H9 (cell line): ENCODE measurements around the gene INO80B. TPM values are rescaled to one million over a fixed set of nuclear protein-coding genes. Genes with fewer than 3 reads are reported as not detected.
"Not testable (repeated sequence)": the region's sequence is repeated elsewhere in the genome, so short reads cannot be mapped to it uniquely, and the experiment has no call there.

Experiments used
- DNase-seq: peaks from one replicate; pipeline ENCODE4 v3.0.0-alpha.2; 2017
- H2AFZ ChIP-seq: one replicate; pipeline ENCODE4 v1.6.1; 2013; ENCODE audit warnings: mild to moderate bottlenecking, low read length, control low read depth, moderate library complexity
- H2AK5ac ChIP-seq: 2 replicates; pipeline ENCODE4 v1.6.1; 2013; ENCODE audit warnings: low read length, control low read depth, mixed read lengths; ENCODE audit not compliant: insufficient read length
- H2BK120ac ChIP-seq: one replicate; pipeline ENCODE4 v1.6.1; 2013; ENCODE audit warnings: low read depth, mild to moderate bottlenecking, low read length, control low read depth, inconsistent platforms; ENCODE audit not compliant: poor library complexity, severe bottlenecking
- H2BK12ac ChIP-seq: 2 replicates; pipeline ENCODE4 v1.6.1; 2013; ENCODE audit warnings: low read length, control low read depth, mixed read lengths, low read depth; ENCODE audit not compliant: insufficient read length
- H2BK15ac ChIP-seq: 2 replicates; pipeline ENCODE4 v1.6.1; 2013; ENCODE audit warnings: low read depth, low read length, control low read depth
- H2BK20ac ChIP-seq: one replicate; pipeline ENCODE4 v1.6.1; 2013; ENCODE audit warnings: low read depth, mild to moderate bottlenecking, low read length, control low read depth, inconsistent platforms; ENCODE audit not compliant: poor library complexity, severe bottlenecking
- H2BK5ac ChIP-seq: 2 replicates; pipeline ENCODE4 v1.6.1; 2013; ENCODE audit warnings: low read length, control low read depth, mixed read lengths; ENCODE audit not compliant: insufficient read length
- H3K14ac ChIP-seq: 2 replicates; pipeline ENCODE4 v1.6.1; 2013; ENCODE audit warnings: low read length, control low read depth; ENCODE audit not compliant: insufficient read depth
- H3K18ac ChIP-seq: 2 replicates; pipeline ENCODE4 v1.6.1; 2013; ENCODE audit warnings: low read depth, mild to moderate bottlenecking, mixed read lengths, low read length, control low read depth; ENCODE audit not compliant: insufficient read length
- H3K23ac ChIP-seq: 2 replicates; pipeline ENCODE4 v1.6.1; 2013; ENCODE audit warnings: low read length, control low read depth, mixed read lengths, low read depth; ENCODE audit not compliant: insufficient read length
- H3K23me2 ChIP-seq: 2 replicates; pipeline ENCODE4 v1.6.1; 2013; ENCODE audit warnings: low read depth, mild to moderate bottlenecking, mixed read lengths, low read length, control low read depth; ENCODE audit not compliant: insufficient read length, poor library complexity, severe bottlenecking
- H3K27ac ChIP-seq: 2 replicates; pipeline ENCODE4 v1.5.1; 2013; ENCODE audit warnings: low read length, control low read depth, mixed read lengths, low read depth; ENCODE audit not compliant: insufficient read length
- H3K27me3 ChIP-seq: 2 replicates; pipeline ENCODE4 v1.6.1; 2013; ENCODE audit warnings: low read length, control low read depth, inconsistent platforms; ENCODE audit not compliant: insufficient read depth
- H3K4ac ChIP-seq: 2 replicates; pipeline ENCODE4 v1.6.1; 2013; ENCODE audit warnings: low read depth, mild to moderate bottlenecking, control low read depth, inconsistent platforms, low read length, moderate library complexity
- H3K4me1 ChIP-seq: 2 replicates; pipeline ENCODE4 v1.6.1; 2013; ENCODE audit warnings: low read length, control low read depth, inconsistent platforms; ENCODE audit not compliant: insufficient read depth
- H3K4me2 ChIP-seq: 2 replicates; pipeline ENCODE4 v1.6.1; 2013; ENCODE audit warnings: low read length, control low read depth, mixed read lengths; ENCODE audit not compliant: insufficient read length, insufficient read depth
- H3K56ac ChIP-seq: 2 replicates; pipeline ENCODE4 v1.6.1; 2013; ENCODE audit warnings: low read depth, mild to moderate bottlenecking, mixed read lengths, low read length, control low read depth; ENCODE audit not compliant: insufficient read length
- H3K79me1 ChIP-seq: 2 replicates; pipeline ENCODE4 v1.6.1; 2013; ENCODE audit warnings: low read depth, mild to moderate bottlenecking, moderate library complexity, low read length, control low read depth, inconsistent platforms; ENCODE audit not compliant: insufficient read depth, poor library complexity, severe bottlenecking
- H3K79me2 ChIP-seq: 2 replicates; pipeline ENCODE4 v1.6.1; 2013; ENCODE audit warnings: low read length, control low read depth, inconsistent platforms; ENCODE audit not compliant: insufficient read depth
- H3K9ac ChIP-seq: 2 replicates; pipeline ENCODE4 v1.6.1; 2013; ENCODE audit warnings: low read length, control low read depth, mixed read lengths; ENCODE audit not compliant: insufficient read length; ENCODE audit errors: extremely low read depth
- H3K9me3 ChIP-seq: one replicate; pipeline ENCODE4 v1.6.1; 2013; ENCODE audit warnings: low read depth, low read length, inconsistent platforms; ENCODE audit not compliant: control insufficient read depth
- H3T11ph ChIP-seq: one replicate; pipeline ENCODE4 v1.6.1; 2013; ENCODE audit warnings: mild to moderate bottlenecking, low read length, control low read depth, inconsistent platforms
- H4K20me1 ChIP-seq: one replicate; pipeline ENCODE4 v1.6.1; 2013; ENCODE audit not compliant: control insufficient read depth, insufficient read length, insufficient read depth
- H4K5ac ChIP-seq: 2 replicates; pipeline ENCODE4 v1.6.1; 2013; ENCODE audit warnings: low read depth, mild to moderate bottlenecking, mixed read lengths, low read length, control low read depth; ENCODE audit not compliant: insufficient read length
- H4K8ac ChIP-seq: replicated peaks from 2 replicates; pipeline ENCODE4 v1.6.1; 2013; ENCODE audit warnings: low read length, control low read depth, mixed read lengths, low read depth; ENCODE audit not compliant: insufficient read length
- H4K91ac ChIP-seq: 2 replicates; pipeline ENCODE4 v1.6.1; 2013; ENCODE audit warnings: low read depth, mild to moderate bottlenecking, moderate library complexity, mixed read lengths, low read length, control low read depth; ENCODE audit not compliant: insufficient read length
- H3K27ac Mint-ChIP-seq, 3 experiments: 2 replicates in 2 of 3; 3 replicates in 1 of 3; pipeline ENCODE4 v1.8.0; 2020 to 2021; ENCODE audit warnings: mixed read lengths in 3 of 3, mild to moderate bottlenecking in 1 of 3, moderate library complexity in 1 of 3
- H3K27me3 Mint-ChIP-seq: 2 replicates; pipeline ENCODE4 v1.8.0; 2021; ENCODE audit warnings: low read depth, mild to moderate bottlenecking, moderate library complexity, mixed read lengths
- H3K36me3 Mint-ChIP-seq, 3 experiments: 2 replicates in 2 of 3; 3 replicates in 1 of 3; pipeline ENCODE4 v1.8.0; 2020 to 2021; ENCODE audit warnings: low read depth in 3 of 3, mixed read lengths in 3 of 3; ENCODE audit not compliant: insufficient read depth in 1 of 3
- H3K4me1 Mint-ChIP-seq, 2 experiments: 2 replicates each; pipeline ENCODE4 v1.8.0; 2020; ENCODE audit warnings: mixed read lengths in 2 of 2
- H3K4me3 Mint-ChIP-seq, 2 experiments: 2 replicates in 1 of 2; 3 replicates in 1 of 2; pipeline ENCODE4 v1.8.0; 2020 to 2021; ENCODE audit warnings: mild to moderate bottlenecking in 2 of 2, mixed read lengths in 2 of 2, moderate library complexity in 1 of 2
- H3K9me3 Mint-ChIP-seq, 2 experiments: 2 replicates in 1 of 2; 3 replicates in 1 of 2; pipeline ENCODE4 v1.8.0; 2020; ENCODE audit warnings: mild to moderate bottlenecking in 2 of 2, mixed read lengths in 2 of 2, moderate library complexity in 1 of 2
- WGBS: extraction: QIAGEN DNeasy Blood & Tissue Kit; methylation state at CpG from one replicate; pipeline ENCODE4 v1.1.7; 2013; ENCODE audit warnings: missing lambda C conversion rate, low lambda C conversion rate, mixed read lengths; ENCODE audit not compliant: insufficient read length; ENCODE audit errors: extremely low coverage; 5-methylcytosine and 5-hydroxymethylcytosine counted together
- total RNA-seq: library from RNA; stranded (reverse); gene quantifications from 2 replicates; pipeline ENCODE4 v1.2.1, GENCODE V29; 2021

Gene INO80B
- total RNA-seq, 1 experiment from 2014 or later, result 17.6 TPM

- not testable (repeated sequence) for H3T11ph ChIP-seq, H2BK120ac ChIP-seq, H2BK20ac ChIP-seq, H3K18ac ChIP-seq, H3K27me3 ChIP-seq, H3K4me2 ChIP-seq, H4K20me1 ChIP-seq, H3K27ac ChIP-seq, H2AK5ac ChIP-seq, H3K14ac ChIP-seq, H2AFZ ChIP-seq, H3K9me3 Mint-ChIP-seq, DNase-seq, H4K5ac ChIP-seq, H3K23ac ChIP-seq, H2BK15ac ChIP-seq, H3K4ac ChIP-seq, H3K56ac ChIP-seq, H3K79me2 ChIP-seq, H3K27me3 Mint-ChIP-seq, H3K79me1 ChIP-seq, H3K4me1 ChIP-seq, H3K9ac ChIP-seq, H4K8ac ChIP-seq, H3K27ac Mint-ChIP-seq, H3K9me3 ChIP-seq, H2BK5ac ChIP-seq, H4K91ac ChIP-seq, H2BK12ac ChIP-seq
- H3K23me2 ChIP-seq, result peaks cover 17% of the 10 kb centered on the region
- Mint-ChIP-seq H3K4me1 (peaks cover 30 to 32% of the 10 kb centered on the region in 2 experiments), H3K36me3 (peaks cover 10 to 29% (median 28%) of the 10 kb centered on the region in 3 experiments; a peak in 6 of 7 replicates), H3K4me3 (peak overlapping the region; percentile 96 to 97; a peak in 4 of 5 replicates)
- WGBS, result no CpG with 5 or more reads among the region's 10 CpGs
Observed at GRCh38 chr2:74460187-74460586, 5.3 kb downstream of the INO80B start.
